HG02571 (cell line): ENCODE data around the gene ANKRD66.
"Not testable (repeated sequence)": the region's sequence is repeated elsewhere in the genome, so short reads cannot be mapped to it uniquely, and the experiment has no call there.

Experiments
- ATAC-seq: cut with Tn5 transposase; IDR thresholded peaks from one replicate; pipeline ENCODE4 v1.9.1; 2021; ENCODE audit warnings: mild to moderate bottlenecking, moderate library complexity; ENCODE audit not compliant: unreplicated experiment

The ANKRD66 gene

DNA sequence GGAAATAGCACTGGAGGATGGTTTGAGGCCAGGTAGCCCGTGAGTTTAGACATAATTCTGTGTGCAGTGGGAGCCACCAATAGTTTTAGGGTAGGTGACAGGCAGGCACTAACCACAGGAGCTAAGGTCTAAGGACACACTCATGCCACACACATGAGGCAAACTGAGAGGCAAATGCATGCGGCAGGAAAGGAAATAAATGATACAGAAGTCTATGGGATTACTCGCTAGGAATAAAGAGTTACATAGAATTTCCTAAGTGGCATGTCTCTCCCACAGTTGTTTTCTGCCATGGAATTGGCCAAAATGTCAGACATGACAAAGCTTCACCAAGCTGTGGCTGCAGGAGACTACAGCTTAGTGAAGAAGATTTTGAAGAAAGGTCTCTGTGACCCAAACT lies 4.9 kb downstream of the ANKRD66 start:
- no peak for ATAC-seq

DNA sequence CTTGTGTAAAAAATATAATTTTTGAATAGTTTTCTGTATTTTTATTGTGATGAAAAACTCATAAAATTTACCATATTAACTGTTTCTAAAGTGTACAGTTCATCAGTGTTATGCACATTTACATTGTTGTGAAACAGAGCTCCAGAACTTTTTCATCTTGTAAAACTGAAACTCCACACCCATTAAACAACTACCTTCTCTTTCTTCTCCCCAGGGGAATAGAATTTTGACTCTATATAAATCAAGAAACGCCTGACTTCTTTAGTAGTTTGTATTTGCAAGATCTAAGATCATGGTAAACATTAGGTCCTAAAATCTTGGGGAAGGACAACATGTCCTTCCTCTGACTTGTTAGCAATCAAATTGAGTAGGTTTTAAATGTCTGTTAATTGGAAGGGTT lies 9.1 kb downstream of the ANKRD66 start:
- no peak for ATAC-seq

DNA sequence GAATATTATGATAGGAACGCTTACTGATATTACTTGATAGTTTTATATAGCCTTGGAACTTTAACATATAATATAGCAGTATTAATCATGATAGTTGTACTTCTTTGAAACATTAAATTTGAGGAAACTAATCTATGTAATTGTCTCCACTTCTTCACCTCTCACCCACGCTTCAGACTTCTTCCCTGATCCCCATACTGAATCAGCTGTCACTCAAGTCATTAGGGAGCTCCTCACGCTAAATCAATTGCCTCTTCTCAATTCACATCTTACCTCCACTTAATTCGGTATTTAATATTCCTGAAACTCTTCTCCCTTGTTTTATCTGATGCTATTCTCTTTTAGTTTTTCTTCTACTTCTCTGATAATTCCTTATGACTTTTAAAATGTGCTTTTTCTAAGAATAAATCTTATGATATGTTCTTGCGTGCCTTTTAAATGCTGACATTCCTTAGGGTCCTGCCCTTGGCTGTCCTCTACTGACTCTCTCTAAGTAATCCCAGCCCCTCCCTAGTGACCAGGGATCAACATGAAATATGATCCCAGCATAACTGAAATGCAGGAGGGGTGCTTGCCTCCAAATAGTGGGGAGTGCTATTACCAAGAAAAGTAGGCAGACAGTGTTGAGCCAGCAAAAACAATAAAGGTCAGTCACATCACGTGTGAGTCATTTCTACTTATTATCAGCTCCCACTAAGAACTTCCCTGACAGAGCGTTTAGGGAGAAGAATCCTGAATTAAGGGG lies 9.9 kb downstream of the ANKRD66 start:
- no peak for ATAC-seq

DNA sequence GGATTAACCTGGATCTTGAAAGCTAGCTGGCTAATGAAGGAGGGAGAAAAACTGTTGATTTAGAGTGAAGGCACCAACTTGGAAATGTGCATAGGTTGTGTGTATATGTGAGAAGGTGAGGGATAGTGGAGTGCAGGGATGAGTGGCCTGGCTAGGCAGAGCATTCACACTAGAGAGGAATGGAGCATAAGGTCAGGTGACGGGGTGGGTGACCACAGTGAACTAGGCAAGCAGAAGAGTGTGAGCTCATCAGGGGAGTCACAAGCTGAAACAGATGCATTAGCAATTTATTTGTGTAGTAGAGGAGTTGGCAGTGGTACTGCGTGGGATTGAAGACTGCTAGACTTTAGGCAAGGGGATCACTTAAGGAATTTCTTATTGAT lies 10.5 kb downstream of the ANKRD66 start:
- ATAC-seq: no peak

DNA sequence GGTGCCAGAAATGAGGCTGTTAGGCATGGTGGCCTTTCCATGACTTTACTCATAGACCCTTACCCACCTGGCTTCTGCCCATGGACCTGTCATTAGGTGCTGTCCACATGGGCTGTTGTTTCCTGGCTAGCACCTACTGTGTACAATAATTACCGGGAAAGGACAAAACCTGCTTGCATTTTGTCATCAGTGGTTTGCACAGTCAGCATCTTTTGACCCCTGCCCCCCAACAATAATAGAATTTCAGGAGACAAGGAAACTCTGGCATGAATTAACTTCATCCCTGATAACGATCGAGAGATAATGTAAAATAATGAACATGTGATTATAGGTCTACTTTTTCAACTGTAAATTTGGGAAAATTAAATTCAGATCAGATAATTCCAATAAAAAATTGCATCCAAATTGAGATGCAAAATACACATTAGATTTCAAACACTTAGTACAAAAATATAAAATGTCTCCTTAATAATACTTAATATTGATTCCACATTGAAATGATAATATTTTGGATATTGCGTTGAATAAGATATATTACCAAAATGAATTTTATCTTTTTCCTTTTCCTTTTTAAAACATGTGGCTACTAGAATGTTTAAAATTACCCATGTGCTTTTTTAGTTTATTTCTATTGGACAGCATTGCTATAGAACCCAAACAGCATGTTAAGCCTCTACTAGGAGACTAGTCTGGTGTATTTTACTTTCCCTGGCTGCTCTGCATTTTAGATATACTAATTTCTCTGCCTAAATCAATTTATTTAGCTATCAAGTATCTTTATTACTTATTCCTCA lies 12.4 kb downstream of the ANKRD66 start:
- ATAC-seq: no peak

DNA sequence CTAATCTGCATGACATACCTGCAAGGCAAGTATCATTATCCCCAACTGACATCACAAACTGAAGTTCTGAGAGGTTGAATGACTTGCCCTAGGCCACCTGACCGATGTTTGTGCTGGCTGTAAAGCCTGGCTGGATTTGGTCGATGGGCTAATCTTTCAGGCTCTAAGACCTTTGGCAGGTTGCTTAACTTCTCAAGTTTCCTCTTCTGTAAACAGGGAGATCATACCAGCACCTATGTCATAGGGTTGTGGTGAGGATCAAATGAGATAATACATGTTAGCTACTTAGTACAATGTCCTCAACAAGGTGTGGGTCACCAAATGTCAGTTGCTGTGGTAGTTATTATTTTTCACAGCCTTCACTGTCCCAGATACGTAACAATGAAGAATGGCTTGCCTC lies 14.2 kb downstream of the ANKRD66 start:
- no peak for ATAC-seq

DNA sequence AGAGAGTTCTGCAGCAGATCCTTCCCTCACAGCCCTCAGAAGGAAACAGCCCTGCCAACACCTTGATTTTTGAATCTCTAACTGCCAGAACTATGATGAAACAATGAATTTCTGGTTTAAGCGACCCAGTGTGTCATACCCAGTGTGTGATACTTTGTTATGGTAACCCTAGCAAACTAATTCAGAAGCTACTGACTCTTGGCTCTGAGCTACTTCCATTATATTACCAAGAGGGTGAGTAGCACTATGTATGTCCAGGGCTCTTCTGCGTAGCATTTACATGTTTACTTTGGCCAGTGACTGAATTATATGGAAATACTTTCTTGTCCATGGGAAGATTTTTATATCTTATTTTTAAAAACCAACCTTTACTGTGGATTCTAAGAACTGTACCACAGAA lies 16.7 kb downstream of the ANKRD66 start:
- ATAC-seq: no peak

DNA sequence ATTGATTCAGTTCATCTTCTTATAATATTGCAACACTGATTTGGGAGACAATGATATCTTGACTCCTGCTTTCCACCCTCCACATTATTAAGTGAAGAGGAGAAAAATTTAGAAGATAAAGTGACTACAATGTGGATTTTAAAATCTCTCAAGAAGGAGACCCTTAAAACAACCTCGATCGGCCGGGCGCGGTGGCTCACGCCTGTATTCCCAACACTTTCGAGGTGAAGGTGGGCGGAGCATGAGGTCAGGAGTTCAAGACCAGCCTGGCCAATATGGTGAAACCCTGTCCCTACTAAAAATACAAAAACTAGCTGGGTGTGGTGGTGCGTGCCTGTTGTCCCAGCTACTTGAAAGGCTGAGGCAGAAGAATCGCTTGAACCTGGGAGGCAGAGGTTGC lies 17.5 kb downstream of the ANKRD66 start:
- ATAC-seq: not testable (repeated sequence)

DNA sequence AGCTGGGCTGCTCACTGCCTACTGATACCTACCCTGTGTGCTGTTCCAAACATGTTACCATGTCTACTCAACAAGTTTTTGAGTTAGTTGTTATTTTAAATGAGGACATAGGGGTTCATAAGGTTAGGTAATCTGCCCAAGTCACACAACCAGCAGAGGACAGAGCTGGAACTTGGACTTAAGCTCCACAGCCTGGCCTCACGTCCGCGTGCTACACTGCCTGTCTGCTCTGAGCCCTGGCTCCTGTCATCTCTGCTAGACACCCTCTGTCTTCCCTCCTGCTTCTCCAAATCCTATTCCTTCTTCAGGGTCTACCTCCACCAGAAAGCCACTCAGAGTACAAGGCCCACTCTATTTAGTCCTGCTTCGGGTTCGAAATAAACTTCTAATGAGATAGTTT lies 18.2 kb downstream of the ANKRD66 start:
- no peak for ATAC-seq

DNA sequence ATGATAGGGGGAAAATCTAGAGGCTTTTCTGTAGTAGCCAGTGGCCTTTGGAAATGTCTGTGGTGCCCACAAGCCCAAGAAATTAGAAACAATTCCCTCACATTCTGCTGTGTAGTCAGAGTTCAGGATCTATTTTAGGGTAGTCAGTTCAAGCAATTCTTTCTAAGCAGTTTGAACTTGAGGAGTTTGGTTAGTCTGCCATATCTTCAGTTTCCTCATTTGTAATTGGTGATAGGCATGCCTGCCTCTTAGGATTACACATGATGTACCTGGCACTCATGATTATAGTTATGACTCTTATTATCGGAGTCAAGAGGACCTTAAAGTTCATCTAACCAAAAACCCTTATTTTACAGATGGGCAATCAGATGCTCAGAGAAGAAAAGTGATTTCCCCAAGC lies 25.3 kb downstream of the ANKRD66 start:
- ATAC-seq: no peak

DNA sequence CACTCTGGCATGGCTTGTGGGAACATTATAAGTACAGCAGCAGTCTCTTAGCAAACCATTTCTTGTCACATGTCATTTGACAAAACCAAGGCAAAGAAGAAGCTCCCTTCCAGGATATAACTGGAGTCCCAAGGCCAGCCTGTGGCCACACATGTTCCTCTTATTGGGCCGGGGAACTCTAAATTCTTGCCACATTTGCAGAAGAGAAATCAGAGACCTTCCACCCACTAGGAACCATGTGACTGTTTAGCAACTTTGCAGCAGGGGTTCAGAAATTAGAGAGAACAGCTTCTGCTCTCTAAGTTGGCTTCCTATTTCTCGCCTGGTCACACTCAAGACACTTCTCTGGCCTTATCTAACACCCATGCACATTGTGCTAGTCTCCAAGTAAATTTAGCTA lies 26.0 kb downstream of the ANKRD66 start:
- ATAC-seq: no peak

DNA sequence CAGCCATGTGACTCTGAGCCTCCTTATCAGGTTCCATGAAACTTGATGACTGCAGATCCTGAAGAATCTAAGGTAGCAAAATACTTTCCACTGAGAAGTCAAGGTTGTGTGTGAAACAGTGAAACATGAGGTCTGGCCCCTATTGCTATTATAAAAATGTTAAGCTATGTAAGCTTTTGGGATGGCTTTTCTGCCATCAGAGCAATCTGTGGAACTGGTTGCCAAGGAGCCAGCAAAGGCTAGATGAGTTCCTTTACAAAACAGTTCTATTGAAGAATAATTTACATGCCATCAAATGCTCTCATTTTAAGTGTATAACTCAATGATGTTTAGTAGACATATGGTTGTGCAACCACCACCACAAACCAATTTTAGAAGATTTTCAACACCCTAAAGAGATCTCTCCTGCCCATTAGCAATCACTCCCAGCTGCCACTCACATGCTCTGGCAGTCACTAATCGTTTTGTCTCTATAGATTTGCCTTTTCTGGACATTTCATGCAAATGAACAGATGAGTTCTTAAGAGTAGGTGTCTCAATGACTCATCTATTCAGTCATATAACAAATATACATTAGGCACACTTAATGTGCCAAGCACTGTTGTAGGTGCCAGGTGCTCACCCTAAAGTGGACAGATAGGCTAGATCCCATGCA lies 26.6 kb downstream of the ANKRD66 start:
- no peak for ATAC-seq

DNA sequence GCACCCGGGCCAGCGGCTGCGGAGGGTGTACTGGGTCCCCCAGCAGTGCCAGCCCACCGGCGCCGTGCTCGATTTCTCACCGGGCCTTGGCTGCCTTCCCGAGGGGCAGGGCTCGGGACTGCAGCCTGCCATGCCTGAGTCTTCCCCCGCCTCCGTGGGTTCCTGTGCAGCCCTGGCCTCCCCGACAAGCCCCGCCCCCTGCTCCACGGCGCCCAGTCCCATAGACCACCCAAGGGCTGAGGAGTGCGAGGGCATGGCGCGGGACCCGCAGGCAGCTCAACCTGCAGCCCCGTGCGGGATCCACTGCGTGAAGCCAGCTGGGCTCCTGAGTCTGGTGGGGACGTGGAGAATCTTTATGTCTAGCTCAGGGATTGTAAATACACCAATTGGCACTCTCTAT lies 28.0 kb downstream of the ANKRD66 start:
- ATAC-seq: not testable (repeated sequence)

DNA sequence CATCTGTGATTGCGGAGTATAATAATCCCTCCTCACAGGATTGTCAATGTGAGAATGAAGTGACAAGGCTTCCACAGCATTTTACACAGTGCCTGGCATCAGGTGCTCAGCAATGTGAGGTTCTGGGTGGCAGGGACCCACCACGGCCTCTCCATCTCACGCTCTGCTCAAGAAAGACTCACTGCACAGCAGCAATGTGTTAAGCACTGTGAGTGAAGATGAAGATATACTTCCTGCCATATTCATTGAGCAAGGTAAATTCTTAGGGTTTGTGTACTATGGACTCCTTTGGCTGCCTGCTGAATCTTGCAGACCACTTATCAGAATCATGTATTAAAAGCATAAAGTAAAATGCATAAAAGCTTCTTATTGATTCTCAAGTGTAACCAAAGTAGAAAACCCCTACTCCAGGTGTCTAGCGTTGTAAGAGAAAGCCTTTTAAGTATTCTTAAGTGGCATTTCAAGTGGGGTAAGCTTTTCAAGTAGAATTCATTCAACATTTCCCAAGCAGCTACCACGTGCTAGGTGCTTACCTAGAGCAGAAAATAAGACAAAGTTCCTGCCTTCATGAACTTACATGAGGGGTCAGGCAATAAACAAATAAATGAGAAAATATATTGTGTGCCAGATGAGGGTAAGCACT lies 29.5 kb downstream of the ANKRD66 start:
- ATAC-seq: no peak

DNA sequence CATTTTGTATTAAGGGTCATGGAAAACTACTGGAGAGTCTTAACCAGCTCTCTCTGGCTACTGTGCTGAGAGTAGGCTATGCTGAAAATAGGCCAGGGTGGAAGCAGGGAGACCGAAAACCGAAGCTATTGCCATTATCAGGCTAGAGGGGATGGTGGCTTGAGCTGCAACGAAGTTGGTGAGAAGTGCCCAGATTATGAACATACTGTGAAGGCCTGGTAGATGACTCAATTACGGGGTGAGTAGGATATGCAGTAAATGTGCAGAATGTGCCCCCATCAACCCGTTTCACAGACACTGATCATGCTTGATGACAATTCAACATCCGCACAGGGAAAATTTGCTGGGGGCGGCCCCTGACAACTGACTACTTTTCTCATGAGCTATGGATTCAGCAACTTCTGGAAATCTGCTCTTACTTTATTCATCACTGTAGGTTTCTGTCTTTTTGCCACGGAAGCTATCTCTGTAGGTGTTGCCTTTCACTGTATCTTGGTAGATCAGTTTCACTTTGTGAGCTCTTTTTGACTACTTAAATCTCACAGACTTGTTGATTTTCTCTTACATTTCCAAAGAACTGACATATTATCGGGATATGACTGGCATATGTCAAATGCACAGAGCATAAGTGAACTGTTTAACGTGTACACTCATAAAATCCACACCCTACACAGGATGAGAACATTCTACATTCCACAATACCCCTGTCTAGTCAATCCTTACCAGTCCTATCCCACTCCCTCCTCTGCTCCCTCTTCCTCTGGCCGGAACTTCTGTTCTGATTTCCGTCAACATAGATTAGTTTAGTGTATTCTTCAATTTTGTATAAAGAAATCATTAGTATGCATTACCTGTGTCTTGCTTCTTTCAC lies 31.0 kb downstream of the ANKRD66 start:
- no peak for ATAC-seq

DNA sequence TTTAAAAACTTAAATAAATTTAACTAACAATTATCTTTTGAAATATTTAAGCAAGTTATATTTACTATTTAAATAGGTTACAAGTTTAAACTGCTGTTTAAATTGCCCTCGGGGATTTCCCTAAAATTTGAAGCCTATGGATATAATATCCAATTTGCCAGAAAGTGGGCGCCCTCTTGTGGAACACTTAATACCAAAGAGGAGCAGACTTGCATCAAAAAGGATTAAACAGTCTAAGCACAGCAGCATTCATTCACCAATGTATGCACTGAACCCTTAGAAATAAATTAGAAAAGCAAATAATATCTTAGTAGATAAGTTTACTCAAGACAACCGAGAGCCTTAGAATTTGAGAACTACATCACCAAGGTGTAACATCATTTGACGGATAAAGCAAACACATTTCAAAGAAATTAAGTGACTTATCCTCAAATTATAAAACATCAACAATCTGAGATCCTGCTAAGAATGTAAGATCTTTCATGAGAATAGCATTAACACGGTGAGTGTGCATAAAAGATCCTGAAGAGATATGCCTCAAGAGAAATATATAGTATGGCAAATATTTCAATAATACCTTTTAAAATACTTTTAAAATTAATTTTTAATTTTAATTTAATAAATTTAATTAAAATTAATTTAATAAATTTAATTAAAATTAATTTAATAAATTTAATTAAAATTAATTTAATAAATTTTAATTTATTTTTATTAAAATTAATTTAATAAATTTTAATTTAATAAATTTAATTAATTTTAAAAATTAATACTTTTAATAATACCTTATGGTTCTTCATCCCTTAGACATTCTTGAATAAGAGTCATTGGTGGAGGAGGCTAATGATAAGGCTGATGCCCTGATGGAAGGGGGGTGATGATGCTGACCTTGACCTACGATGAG lies 35.0 kb downstream of the ANKRD66 start:
- no peak for ATAC-seq

DNA sequence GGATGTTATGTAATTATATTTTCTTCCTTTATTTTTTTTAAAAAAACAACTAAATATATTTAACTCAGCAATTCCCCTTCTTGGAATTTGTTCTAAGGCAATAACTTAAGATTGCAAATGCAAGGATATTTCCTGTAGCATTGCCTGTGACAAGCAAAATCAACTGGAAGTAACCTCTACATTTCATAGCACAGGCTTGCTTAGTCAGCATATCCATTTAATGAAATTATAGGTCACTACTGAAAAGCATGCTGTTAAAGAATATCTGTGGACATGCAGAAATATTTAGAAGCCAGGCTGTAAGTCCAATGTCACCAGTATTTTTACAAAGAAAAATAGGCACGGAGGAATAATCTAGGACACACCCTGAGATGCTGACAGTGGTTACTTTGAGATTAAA lies 37.8 kb downstream of the ANKRD66 start:
- no peak for ATAC-seq

DNA sequence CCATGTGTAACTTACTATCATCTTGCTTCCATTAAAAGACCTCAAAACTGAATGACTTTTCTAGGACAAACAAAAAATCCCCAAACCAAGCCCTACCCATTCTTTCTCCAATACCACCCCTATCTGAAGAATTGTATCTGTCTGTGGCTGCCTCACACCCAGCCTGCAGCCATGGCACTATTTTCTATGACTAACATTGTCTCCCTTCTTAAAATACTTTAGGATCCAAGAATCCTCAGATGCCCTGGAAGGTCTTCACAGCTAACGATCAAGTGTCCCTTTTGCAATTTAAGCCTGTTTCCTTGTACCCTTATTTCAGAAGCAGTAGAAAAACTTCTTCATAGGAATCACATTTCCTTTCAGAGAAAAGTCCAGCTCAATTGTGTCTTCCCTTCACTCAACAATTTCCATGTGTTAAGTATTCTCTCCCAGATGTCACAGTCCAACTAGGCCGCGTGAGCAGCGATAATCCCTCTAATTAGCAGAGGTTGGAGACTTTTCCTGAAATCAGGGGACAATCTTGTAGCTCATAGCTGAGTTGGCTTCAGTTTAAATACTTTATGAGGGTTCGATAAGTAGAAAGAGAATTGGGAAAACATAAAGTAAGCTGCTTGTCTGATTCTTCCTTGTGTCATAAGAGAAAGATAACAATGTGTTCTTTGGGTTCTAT lies 41.3 kb downstream of the ANKRD66 start:
- no peak for ATAC-seq

DNA sequence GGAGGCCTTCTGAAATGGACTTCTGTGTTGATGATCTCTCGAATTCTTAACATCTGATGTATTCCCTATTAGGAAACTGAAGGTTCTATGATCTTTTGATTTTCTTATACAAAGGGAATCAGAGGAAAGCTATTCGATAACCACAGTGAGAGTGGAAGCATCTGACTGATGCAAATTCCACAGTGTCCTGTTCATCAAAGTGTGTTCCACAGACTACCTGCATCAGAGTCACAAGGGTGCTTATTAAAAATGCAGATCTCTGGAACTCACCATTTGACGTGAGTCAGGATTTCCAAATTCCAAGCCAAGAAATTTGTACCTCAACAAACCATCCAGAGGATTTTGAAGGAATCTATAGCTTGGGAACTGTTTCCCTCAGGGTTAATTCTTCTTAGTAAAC lies 42.1 kb downstream of the ANKRD66 start:
- no peak for ATAC-seq
